Mucosa of descending colon (tissue), 3 donors: Measurements from ENCODE around the gene CPXM1. TPM values are rescaled to one million over a fixed set of nuclear protein-coding genes. Genes with fewer than 3 reads are reported as not detected.

Experiments used
- ATAC-seq: fragments of 200-7000 bp; cut with Tn5 transposase; one replicate; pipeline ENCODE4 v1.9.1; 2020; ENCODE audit warnings: mild to moderate bottlenecking, moderate library complexity
- DNase-seq, 3 donors: peaks; one replicate each; pipeline ENCODE4 v3.0.0-alpha.2; 2020
- H3K36me3 ChIP-seq: fragments of 200-600 bp; one replicate; pipeline ENCODE4 v1.8.0; 2021; ENCODE audit warnings: low read depth, mild to moderate bottlenecking
- H3K4me1 ChIP-seq: fragments of 200-600 bp; one replicate; pipeline ENCODE4 v1.8.0; 2021; ENCODE audit warnings: low read depth, mild to moderate bottlenecking
- H3K4me3 ChIP-seq: fragments of 200-600 bp; one replicate; pipeline ENCODE4 v1.8.0; 2021; ENCODE audit warnings: mild to moderate bottlenecking
- H3K9me3 ChIP-seq: fragments of 200-600 bp; one replicate; pipeline ENCODE4 v1.8.0; 2021; ENCODE audit warnings: mild to moderate bottlenecking
- CTCF ChIP-seq: fragments of 200-600 bp; IDR thresholded peaks from one replicate; pipeline ENCODE4 v1.8.0; 2022; ENCODE audit warnings: antibody characterized with exemption, mild to moderate bottlenecking
- intact Hi-C, 2 donors: fragments of 100-400 bp; cut with DNase I in 1 of 2; cut with micrococcal nuclease in 1 of 2; formaldehyde crosslinking; loops; one replicate each; pipeline versions ENCODE4 v1.11.0 to v1.11.1; 2022; cut with DNase I, micrococcal nuclease
- total RNA-seq, 3 donors: library from RNA; stranded (reverse); fragmentation: NEBNext Ultra II Directional in 2 of 3; extraction: Animal tissue kit (Norgen Biotek cat#: 25700) in 2 of 3; gene quantifications; one replicate each; pipeline versions ENCODE4 v1.2.1 to v1.2.4, GENCODE V29; 2021 to 2023
- donor health status: DM: no; HTN: no; CAD: no; lungs with moderate emphysema.
- donor health status: DM: no; HTN: no; CAD: no.
- donor health status: DM: no; HTN: yes; CAD: no.

Gene CPXM1
- total RNA-seq, 3 donors from 2014 or later, result 1.7 to 7.1 TPM; not detected in 1

GRCh38 chr20:2753461-2754040 lies 46.9 kb downstream of the CPXM1 start:
- no peak for TF ChIP-seq CTCF
- DNase-seq, result no peak
- H3K4me3 ChIP-seq, result no peak overlapping the region
- peaks cover 34% of the 10 kb centered on the region for H3K4me1 ChIP-seq
- no peak for ATAC-seq
- intact Hi-C loops, result no loop called here
- no peaks in the 10 kb centered on the region for H3K9me3 ChIP-seq
- no peaks in the 10 kb centered on the region for H3K36me3 ChIP-seq

GRCh38 chr20:2752567-2753460 lies 47.6 kb downstream of the CPXM1 start:
- no peaks in the 10 kb centered on the region for H3K36me3 ChIP-seq

GRCh38 chr20:2751878-2752566 lies 48.4 kb downstream of the CPXM1 start:
- intact Hi-C loops, result no loop called here
- Histone ChIP-seq H3K9me3 (no peaks in the 10 kb centered on the region), H3K4me1 (peaks cover 34% of the 10 kb centered on the region), H3K4me3 (no peak overlapping the region), H3K36me3 (no peaks in the 10 kb centered on the region)
- no peak for TF ChIP-seq CTCF
- ATAC-seq (peak; percentile 66), DNase-seq (peak; percentile 29 to 72 (median 65))

More at GRCh38 chr20:2752567-2753460, 47.6 kb downstream of the CPXM1 start:
- intact Hi-C loops, result no loop called here
- ATAC-seq, result peak; percentile 16
- DNase-seq, result peak in 2 of 3 donors; percentile 26 to 62
- Histone ChIP-seq H3K4me1 (peaks cover 34% of the 10 kb centered on the region), H3K4me3 (no peak overlapping the region), H3K9me3 (no peaks in the 10 kb centered on the region)
- TF ChIP-seq CTCF, result peak; percentile 31

GRCh38 chr20:2751347-2751877 lies 49.0 kb downstream of the CPXM1 start:
- H3K4me3 ChIP-seq, result no peak overlapping the region
- intact Hi-C loops, result no loop called here
- H3K36me3 ChIP-seq, result no peaks in the 10 kb centered on the region
- ATAC-seq, result peak; percentile 35
- TF ChIP-seq CTCF, result no peak
- DNase-seq, result peak in 2 of 3 donors; percentile 11 to 40
- peaks cover 34% of the 10 kb centered on the region for H3K4me1 ChIP-seq
- H3K9me3 ChIP-seq, result no peaks in the 10 kb centered on the region

GRCh38 chr20:2750491-2751251 lies 49.8 kb downstream of the CPXM1 start:
- Histone ChIP-seq H3K4me1 (peaks cover 34% of the 10 kb centered on the region), H3K9me3 (no peaks in the 10 kb centered on the region), H3K36me3 (no peaks in the 10 kb centered on the region), H3K4me3 (no peak overlapping the region)
- TF ChIP-seq CTCF, result no peak
- DNase-seq (peak; percentile 40 to 66 (median 48)), ATAC-seq (peak; percentile 66)
- intact Hi-C loops, result no loop called here
